GM12878 (cell line): ENCODE measurements around the gene SCAF8. TPM values are rescaled to one million over a fixed set of nuclear protein-coding genes. Genes with fewer than 3 reads are reported as not detected.

ENCODE experiments used
- ATAC-seq: fragments of 200-7000 bp; cut with Tn5 transposase; 3 replicates; pipeline ENCODE4 v1.9.1; 2020; ENCODE audit warnings: mild to moderate bottlenecking, moderate library complexity
- BruUV-seq: library from RNA; stranded (reverse); fragments of 400-500 nt; replicated peaks from 2 replicates; lab custom pipeline; 2021; lab: Mats Ljungman, UMichigan
- CTCF ChIA-PET: fragments of 300-600 bp; sonication (Branson Sonifier 250); formaldehyde crosslinking; extraction: SDS; loops from one replicate; lab custom pipeline; 2021; ENCODE audit warnings: inconsistent platforms; lab: Yijun Ruan, JAX
- POLR2A ChIA-PET: fragments of 350-600 bp; formaldehyde crosslinking; extraction: SDS; loops from one replicate; lab custom pipeline; 2021; ENCODE audit warnings: inconsistent platforms; lab: Charles Lee
- RAD21 ChIA-PET: fragments of 300-600 bp; sonication (Branson Sonifier 250); formaldehyde crosslinking; loops from one replicate; lab custom pipeline; 2023; ENCODE audit warnings: antibody characterized with exemption; ENCODE audit not compliant: unreplicated experiment; lab: Charles Lee
- SMC1A ChIA-PET: fragments of 300-600 bp; sonication (Branson Sonifier 250); formaldehyde crosslinking; loops from one replicate; lab custom pipeline; 2023; ENCODE audit not compliant: unreplicated experiment, uncharacterized antibody; lab: Charles Lee
- DNase-seq: peaks from one replicate; pipeline ENCODE4 v3.0.0-alpha.2; 2011; ENCODE audit warnings: low read depth, low spot score
- FAIRE-seq: peaks from 3 replicates; lab custom pipeline; 2011; peaks lifted over from hg19 to GRCh38; lab: Jason Lieb, UNC
- H2AFZ ChIP-seq: 2 replicates; pipeline ENCODE4 v1.6.0; 2011; ENCODE audit warnings: low read depth, low read length, control low read depth; ENCODE audit not compliant: control insufficient read depth
- H3K27ac ChIP-seq: 2 replicates; pipeline ENCODE4 v1.5.1; 2011; ENCODE audit warnings: control low read depth; ENCODE audit not compliant: control insufficient read depth, insufficient read depth
- H3K27me3 ChIP-seq, 2 experiments: replicated peaks in 1 of 2; 2 replicates each; pipeline versions ENCODE4 v1.6.0 to v1.6.1; 2011; ENCODE audit warnings: low read length in 1 of 2; ENCODE audit not compliant: control insufficient read depth in 2 of 2, insufficient read depth in 2 of 2
- H3K36me3 ChIP-seq, 2 experiments: 2 replicates each; pipeline ENCODE4 v1.5.1; 2011; ENCODE audit warnings: low read length in 1 of 2; ENCODE audit not compliant: control insufficient read depth in 2 of 2, insufficient read depth in 2 of 2
- H3K4me1 ChIP-seq: 2 replicates; pipeline ENCODE4 v1.6.1; 2011; ENCODE audit warnings: mild to moderate bottlenecking, low read length, moderate library complexity, mixed read lengths; ENCODE audit not compliant: control insufficient read depth, insufficient read depth
- H3K4me2 ChIP-seq: 2 replicates; pipeline ENCODE4 v1.6.0; 2011; ENCODE audit warnings: control low read depth; ENCODE audit not compliant: control insufficient read depth, insufficient read depth
- H3K4me3 ChIP-seq: fragments of 200-600 bp; sonication (generic); 2 replicates; pipeline ENCODE4 v1.5.1; 2016
- H3K79me2 ChIP-seq: 2 replicates; pipeline ENCODE4 v1.6.0; 2011; ENCODE audit warnings: low read length; ENCODE audit not compliant: control insufficient read depth, insufficient read depth
- H3K9ac ChIP-seq: 2 replicates; pipeline ENCODE4 v1.8.0; 2011; ENCODE audit warnings: low read length, control low read depth, mixed read lengths; ENCODE audit not compliant: control insufficient read depth, insufficient read depth
- H3K9me3 ChIP-seq: replicated peaks from 3 replicates; pipeline ENCODE4 v1.5.1; 2011; ENCODE audit warnings: mild to moderate bottlenecking, low read length; ENCODE audit not compliant: control insufficient read depth, insufficient read depth
- H4K20me1 ChIP-seq: 2 replicates; pipeline ENCODE4 v1.6.0; 2011; ENCODE audit not compliant: control insufficient read depth, insufficient read depth
- BACH1 ChIP-seq: fragments of 450-650 bp; IDR thresholded peaks from 2 replicates; pipeline ENCODE4 v1.6.1; 2017; ENCODE audit warnings: mild to moderate bottlenecking, borderline replicate concordance
- CBX5 ChIP-seq: sonication (generic); IDR thresholded peaks from 2 replicates; pipeline ENCODE4 v1.6.1; 2016; ENCODE audit warnings: low read depth, moderate library complexity, mild to moderate bottlenecking, inconsistent platforms
- EP300 ChIP-seq, 2 experiments: fragments of 150-350 bp in 1 of 2; IDR thresholded peaks; 2 replicates each; pipeline ENCODE4 v1.6.1; 2011 to 2012; ENCODE audit warnings: low read depth in 2 of 2, low read length in 2 of 2, borderline replicate concordance in 1 of 2, improper control_type of control experiment in 1 of 2, inconsistent platforms in 1 of 2; ENCODE audit not compliant: control insufficient read depth in 1 of 2
- MEF2A ChIP-seq: IDR thresholded peaks from 2 replicates; pipeline ENCODE4 v1.6.1; 2011; ENCODE audit warnings: low read depth, mild to moderate bottlenecking, low read length, moderate library complexity; ENCODE audit not compliant: insufficient read depth
- MEF2B ChIP-seq: fragments of 450-650 bp; IDR thresholded peaks from 2 replicates; pipeline ENCODE4 v1.6.1; 2018; ENCODE audit warnings: mild to moderate bottlenecking, moderate library complexity; ENCODE audit not compliant: partially characterized antibody, poor library complexity, severe bottlenecking
- SIN3A ChIP-seq: IDR thresholded peaks from 2 replicates; pipeline ENCODE4 v1.6.1; 2012; ENCODE audit warnings: low read depth, low read length, improper control_type of control experiment
- SMAD1 ChIP-seq: fragments of 450-650 bp; IDR thresholded peaks from 2 replicates; pipeline ENCODE4 v1.6.1; 2018; ENCODE audit warnings: mild to moderate bottlenecking, low read depth; ENCODE audit not compliant: partially characterized antibody
- SUZ12 ChIP-seq: fragments of 200-600 bp; sonication (generic); IDR thresholded peaks from one replicate; pipeline ENCODE4 v1.6.1; 2018; ENCODE audit warnings: antibody characterized with exemption, mild to moderate bottlenecking; ENCODE audit not compliant: unreplicated experiment
- TCF7 ChIP-seq: IDR thresholded peaks from 2 replicates; pipeline ENCODE4 v1.6.1; 2014; ENCODE audit warnings: antibody characterized with exemption, borderline replicate concordance
- WGBS: methylation state at CpG from one replicate; pipeline ENCODE4 v1.1.6; 2016; ENCODE audit warnings: low lambda C conversion rate; ENCODE audit not compliant: insufficient replicate concordance, insufficient coverage; ENCODE audit errors: missing lambda C conversion rate; 5-methylcytosine and 5-hydroxymethylcytosine counted together
- in situ Hi-C: fragments of 300-500 bp; cut with MboI; formaldehyde crosslinking; loops from 9 replicates; pipeline ENCODE4 v1.14.3; 2018; ENCODE audit warnings: mixed read lengths
- intact Hi-C: fragments of 100-400 bp; cut with micrococcal nuclease; formaldehyde crosslinking; loops from one replicate; pipeline ENCODE4 v1.14.2; 2022; ENCODE audit not compliant: unreplicated experiment
- polyA plus RNA-seq, 11 experiments: library from polyadenylated mRNA; depleted of rRNA in 4 of 11; unstranded in 6 of 11; stranded (reverse) in 5 of 11; fragments of >200 nt; fragmentation: Nextera tagmentation in 4 of 11; fragmentation: Illumina TruSeq in 1 of 11; extraction: Ambion mirVana in 4 of 11; extraction: Trizol in 1 of 11; gene quantifications; 1 replicate in 1 of 11; 2 replicates in 10 of 11; pipeline versions ENCODE4 v1.2.1 to v1.2.3, GENCODE V29; 2011 to 2016; ENCODE audit warnings: inconsistent platforms in 2 of 11, missing spikeins in 2 of 11, low read depth in 1 of 11
- total RNA-seq, 4 experiments: library from RNA; depleted of rRNA in 3 of 4; stranded (reverse); fragments of >200 nt in 3 of 4; fragmentation: Illumina TruSeq in 1 of 4; extraction: Trizol in 1 of 4; gene quantifications; 2 replicates each; pipeline versions ENCODE4 v1.2.1 to v1.2.3, GENCODE V29; 2013 to 2021
- TF ChIP-seq, protein P1 (sequence below): fragments of 450-650 bp; IDR thresholded peaks from 2 replicates; pipeline ENCODE4 v1.6.1; 2018; ENCODE audit warnings: borderline replicate concordance, mild to moderate bottlenecking; ENCODE audit not compliant: partially characterized antibody
- TF ChIP-seq, protein P2 (sequence below): IDR thresholded peaks from 2 replicates; pipeline ENCODE4 v1.6.1; 2011; ENCODE audit warnings: borderline replicate concordance, low read depth, mild to moderate bottlenecking, moderate library complexity, mixed read lengths, low read length; ENCODE audit not compliant: insufficient read depth; ENCODE audit errors: extremely low read length
- TF ChIP-seq, protein P3 (sequence below), 3 experiments: IDR thresholded peaks in 2 of 3; conservative IDR thresholded peaks in 1 of 3; 2 replicates each; pipeline ENCODE4 v1.5.1; 2011; ENCODE audit warnings: low read depth in 3 of 3, low read length in 3 of 3, mild to moderate bottlenecking in 3 of 3, control low read depth in 2 of 3, moderate library complexity in 2 of 3, inconsistent platforms in 1 of 3, mixed read lengths in 1 of 3; ENCODE audit not compliant: control insufficient read depth in 2 of 3, insufficient read depth in 1 of 3; ENCODE audit errors: extremely low read depth in 1 of 3
- TF ChIP-seq, protein P4 (sequence below): fragments of 450-650 bp; formaldehyde crosslinking; IDR thresholded peaks from 2 replicates; pipeline ENCODE4 v1.5.0; 2022; ENCODE audit warnings: mild to moderate bottlenecking, missing genetic modification characterization

SCAF8 gene
- total and polyA plus RNA-seq, 10 of the 15 experiments (the other 5 are each of a cell fraction or from before 2014, with no cell fraction given): 8.1 to 28.8 (median 15.9) TPM

DNA sequence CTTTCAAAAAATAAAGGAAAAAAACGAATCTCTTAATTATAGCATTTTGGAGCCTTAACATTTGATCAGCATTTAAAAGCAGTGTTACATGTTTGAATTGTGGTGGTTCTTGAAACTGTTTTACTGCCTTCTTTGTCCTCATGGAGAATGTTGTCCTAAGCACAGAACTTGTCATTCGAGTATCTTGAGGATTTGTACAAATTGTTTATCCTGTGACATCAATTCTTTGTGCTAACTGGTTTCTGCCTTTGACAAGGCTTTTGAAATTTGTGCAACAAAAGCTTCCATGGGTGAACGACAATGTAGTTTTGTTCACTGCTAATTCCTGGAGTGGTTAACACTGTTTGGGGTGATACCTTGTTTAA, 130.8 kb downstream of the SCAF8 start:
- H3K27ac ChIP-seq: no peak overlapping the region
- no peaks in the 10 kb centered on the region for H3K9me3 ChIP-seq
- no peaks in the 10 kb centered on the region for H4K20me1 ChIP-seq
- H3K36me3 ChIP-seq: peaks cover 0 to 2% of the 10 kb centered on the region in 2 experiments; a peak in 1 of 4 replicates
- no peak overlapping the region for H3K9ac ChIP-seq
- intact Hi-C loops: loop anchor here (10.0 kb wide), 1 partner anchor 381 kb away; no protein-coding TSS in a partner anchor
- DNase-seq (no peak), ATAC-seq (no peak), FAIRE-seq (no peak)
- ChIA-PET CTCF (no interaction called here), RAD21 (interaction anchor here (1.0 kb wide), 1 partner anchor 465 kb away, joined by 3 read pairs; no protein-coding TSS in a partner anchor), POLR2A (no interaction called here), SMC1A (interaction anchor here (1.0 to 1.6 kb wide), 4 partner anchors 10 to 188 kb away, joined by 3 to 5 read pairs (median 4); no protein-coding TSS in a partner anchor)
- no peaks in the 10 kb centered on the region for H3K4me1 ChIP-seq
- H3K27me3 ChIP-seq: no peaks in the 10 kb centered on the region
- no peak overlapping the region for H3K4me3 ChIP-seq
- H3K79me2 ChIP-seq: no peaks in the 10 kb centered on the region
- H3K4me2 ChIP-seq: no peak overlapping the region
- H2AFZ ChIP-seq: no peak overlapping the region
- BruUV-seq: no TSS peak
- WGBS: 89% methylated on average over 3 of the region's 3 CpGs
- in situ Hi-C loops: no loop called here
- TF ChIP-seq CBX5: no peak
- TF ChIP-seq, protein P1, sequence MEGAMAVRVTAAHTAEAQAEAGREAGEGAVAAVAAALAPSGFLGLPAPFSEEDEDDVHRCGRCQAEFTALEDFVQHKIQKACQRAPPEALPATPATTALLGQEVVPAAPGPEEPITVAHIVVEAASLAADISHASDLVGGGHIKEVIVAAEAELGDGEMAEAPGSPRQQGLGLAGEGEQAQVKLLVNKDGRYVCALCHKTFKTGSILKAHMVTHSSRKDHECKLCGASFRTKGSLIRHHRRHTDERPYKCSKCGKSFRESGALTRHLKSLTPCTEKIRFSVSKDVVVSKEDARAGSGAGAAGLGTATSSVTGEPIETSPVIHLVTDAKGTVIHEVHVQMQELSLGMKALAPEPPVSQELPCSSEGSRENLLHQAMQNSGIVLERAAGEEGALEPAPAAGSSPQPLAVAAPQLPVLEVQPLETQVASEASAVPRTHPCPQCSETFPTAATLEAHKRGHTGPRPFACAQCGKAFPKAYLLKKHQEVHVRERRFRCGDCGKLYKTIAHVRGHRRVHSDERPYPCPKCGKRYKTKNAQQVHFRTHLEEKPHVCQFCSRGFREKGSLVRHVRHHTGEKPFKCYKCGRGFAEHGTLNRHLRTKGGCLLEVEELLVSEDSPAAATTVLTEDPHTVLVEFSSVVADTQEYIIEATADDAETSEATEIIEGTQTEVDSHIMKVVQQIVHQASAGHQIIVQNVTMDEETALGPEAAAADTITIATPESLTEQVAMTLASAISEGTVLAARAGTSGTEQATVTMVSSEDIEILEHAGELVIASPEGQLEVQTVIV: no peak
- no peak for TF ChIP-seq TCF7
- no peak for TF ChIP-seq MEF2B
- TF ChIP-seq SUZ12: no peak
- TF ChIP-seq, protein P2, sequence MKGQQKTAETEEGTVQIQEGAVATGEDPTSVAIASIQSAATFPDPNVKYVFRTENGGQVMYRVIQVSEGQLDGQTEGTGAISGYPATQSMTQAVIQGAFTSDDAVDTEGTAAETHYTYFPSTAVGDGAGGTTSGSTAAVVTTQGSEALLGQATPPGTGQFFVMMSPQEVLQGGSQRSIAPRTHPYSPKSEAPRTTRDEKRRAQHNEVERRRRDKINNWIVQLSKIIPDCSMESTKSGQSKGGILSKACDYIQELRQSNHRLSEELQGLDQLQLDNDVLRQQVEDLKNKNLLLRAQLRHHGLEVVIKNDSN: no peak
- no peak for TF ChIP-seq MEF2A
- TF ChIP-seq, protein P3, sequence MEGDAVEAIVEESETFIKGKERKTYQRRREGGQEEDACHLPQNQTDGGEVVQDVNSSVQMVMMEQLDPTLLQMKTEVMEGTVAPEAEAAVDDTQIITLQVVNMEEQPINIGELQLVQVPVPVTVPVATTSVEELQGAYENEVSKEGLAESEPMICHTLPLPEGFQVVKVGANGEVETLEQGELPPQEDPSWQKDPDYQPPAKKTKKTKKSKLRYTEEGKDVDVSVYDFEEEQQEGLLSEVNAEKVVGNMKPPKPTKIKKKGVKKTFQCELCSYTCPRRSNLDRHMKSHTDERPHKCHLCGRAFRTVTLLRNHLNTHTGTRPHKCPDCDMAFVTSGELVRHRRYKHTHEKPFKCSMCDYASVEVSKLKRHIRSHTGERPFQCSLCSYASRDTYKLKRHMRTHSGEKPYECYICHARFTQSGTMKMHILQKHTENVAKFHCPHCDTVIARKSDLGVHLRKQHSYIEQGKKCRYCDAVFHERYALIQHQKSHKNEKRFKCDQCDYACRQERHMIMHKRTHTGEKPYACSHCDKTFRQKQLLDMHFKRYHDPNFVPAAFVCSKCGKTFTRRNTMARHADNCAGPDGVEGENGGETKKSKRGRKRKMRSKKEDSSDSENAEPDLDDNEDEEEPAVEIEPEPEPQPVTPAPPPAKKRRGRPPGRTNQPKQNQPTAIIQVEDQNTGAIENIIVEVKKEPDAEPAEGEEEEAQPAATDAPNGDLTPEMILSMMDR (IDR thresholded peaks at IDR 0.05 in 2 of 3, conservative IDR thresholded peaks at IDR 0.05 in 1 of 3; ENCODE audit: control insufficient read depth in 2 of 3, extremely low read depth in 1 of 3, insufficient read depth in 1 of 3, low read depth in 3 of 3, low read length in 3 of 3): no peak
- TF ChIP-seq SIN3A: no peak
- TF ChIP-seq, protein P4, sequence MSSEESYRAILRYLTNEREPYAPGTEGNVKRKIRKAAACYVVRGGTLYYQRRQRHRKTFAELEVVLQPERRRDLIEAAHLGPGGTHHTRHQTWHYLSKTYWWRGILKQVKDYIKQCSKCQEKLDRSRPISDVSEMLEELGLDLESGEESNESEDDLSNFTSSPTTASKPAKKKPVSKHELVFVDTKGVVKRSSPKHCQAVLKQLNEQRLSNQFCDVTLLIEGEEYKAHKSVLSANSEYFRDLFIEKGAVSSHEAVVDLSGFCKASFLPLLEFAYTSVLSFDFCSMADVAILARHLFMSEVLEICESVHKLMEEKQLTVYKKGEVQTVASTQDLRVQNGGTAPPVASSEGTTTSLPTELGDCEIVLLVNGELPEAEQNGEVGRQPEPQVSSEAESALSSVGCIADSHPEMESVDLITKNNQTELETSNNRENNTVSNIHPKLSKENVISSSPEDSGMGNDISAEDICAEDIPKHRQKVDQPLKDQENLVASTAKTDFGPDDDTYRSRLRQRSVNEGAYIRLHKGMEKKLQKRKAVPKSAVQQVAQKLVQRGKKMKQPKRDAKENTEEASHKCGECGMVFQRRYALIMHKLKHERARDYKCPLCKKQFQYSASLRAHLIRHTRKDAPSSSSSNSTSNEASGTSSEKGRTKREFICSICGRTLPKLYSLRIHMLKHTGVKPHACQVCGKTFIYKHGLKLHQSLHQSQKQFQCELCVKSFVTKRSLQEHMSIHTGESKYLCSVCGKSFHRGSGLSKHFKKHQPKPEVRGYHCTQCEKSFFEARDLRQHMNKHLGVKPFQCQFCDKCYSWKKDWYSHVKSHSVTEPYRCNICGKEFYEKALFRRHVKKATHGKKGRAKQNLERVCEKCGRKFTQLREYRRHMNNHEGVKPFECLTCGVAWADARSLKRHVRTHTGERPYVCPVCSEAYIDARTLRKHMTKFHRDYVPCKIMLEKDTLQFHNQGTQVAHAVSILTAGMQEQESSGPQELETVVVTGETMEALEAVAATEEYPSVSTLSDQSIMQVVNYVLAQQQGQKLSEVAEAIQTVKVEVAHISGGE (CRISPR knock-in tag): no peak
- no peak for TF ChIP-seq SMAD1
- no peak for TF ChIP-seq EP300 (IDR thresholded peaks at IDR 0.05; ENCODE audit: borderline replicate concordance in 1 of 2, control insufficient read depth in 1 of 2, low read depth in 2 of 2, low read length in 2 of 2)
- no peak for TF ChIP-seq BACH1
